Stimulated activated CD4-positive, alpha-beta T cell treated with anti-CD3 and anti-CD28 coated beads, Interleukin-2, amount 100 ng/mL, for 48 hours (primary cell): ENCODE data around the gene RABEPK.
"Not testable (repeated sequence)": the region's sequence is repeated elsewhere in the genome, so short reads cannot be mapped to it uniquely, and the experiment has no call there.

Experiments
- DNase-seq, 2 donors: peaks; one replicate each; pipeline ENCODE4 v3.0.0-alpha.2; 2020

Gene RABEPK, protein sequence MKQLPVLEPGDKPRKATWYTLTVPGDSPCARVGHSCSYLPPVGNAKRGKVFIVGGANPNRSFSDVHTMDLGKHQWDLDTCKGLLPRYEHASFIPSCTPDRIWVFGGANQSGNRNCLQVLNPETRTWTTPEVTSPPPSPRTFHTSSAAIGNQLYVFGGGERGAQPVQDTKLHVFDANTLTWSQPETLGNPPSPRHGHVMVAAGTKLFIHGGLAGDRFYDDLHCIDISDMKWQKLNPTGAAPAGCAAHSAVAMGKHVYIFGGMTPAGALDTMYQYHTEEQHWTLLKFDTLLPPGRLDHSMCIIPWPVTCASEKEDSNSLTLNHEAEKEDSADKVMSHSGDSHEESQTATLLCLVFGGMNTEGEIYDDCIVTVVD

DNA sequence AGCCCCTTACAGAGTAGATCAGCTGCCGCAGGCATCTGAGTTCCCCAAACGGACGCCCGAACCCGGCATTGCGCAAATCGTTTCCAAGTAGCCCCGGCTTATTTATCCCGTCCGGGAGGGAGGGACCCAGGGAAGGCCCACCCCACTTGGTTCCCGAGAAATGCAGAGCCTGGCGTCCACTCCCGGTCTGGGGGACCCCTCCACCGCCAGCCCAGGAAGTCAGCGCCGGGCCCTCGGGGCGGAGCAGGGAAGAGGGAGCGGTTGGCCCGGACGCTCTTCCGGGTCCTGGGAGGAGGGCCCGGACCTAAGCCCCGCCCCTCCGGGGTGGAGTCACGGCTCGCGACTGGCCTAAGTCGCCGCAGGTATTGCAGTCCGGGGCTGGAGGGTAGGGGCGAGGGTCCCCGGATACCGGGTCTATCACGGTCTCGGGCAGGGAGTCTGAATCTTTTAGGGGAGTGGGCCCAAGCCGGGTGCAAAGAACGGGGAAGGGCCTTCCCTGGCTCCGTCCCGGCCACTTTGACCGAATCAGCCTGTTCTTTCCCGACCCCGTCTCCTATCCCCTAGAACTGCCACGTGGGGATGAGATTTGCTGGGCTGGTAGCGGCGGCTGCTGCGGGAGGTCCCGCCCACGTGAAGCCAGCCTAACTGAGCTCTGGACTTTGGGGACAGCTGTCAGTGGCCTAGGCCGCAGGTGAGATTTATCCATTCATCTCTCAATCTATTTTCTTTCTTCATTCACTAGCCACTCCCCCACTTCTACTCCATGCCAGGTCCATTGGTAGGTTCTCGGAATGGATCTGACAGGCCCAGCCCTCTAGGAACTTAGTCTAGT lies at the start of gene RABEPK:
Gene RABEPK, plus strand, starts transcription at position 327 of the 832 bp plus-strand sequence. CDS start 2,472 bp downstream, outside the sequence.
- peak; percentile 90 to 92 for DNase-seq

DNA sequence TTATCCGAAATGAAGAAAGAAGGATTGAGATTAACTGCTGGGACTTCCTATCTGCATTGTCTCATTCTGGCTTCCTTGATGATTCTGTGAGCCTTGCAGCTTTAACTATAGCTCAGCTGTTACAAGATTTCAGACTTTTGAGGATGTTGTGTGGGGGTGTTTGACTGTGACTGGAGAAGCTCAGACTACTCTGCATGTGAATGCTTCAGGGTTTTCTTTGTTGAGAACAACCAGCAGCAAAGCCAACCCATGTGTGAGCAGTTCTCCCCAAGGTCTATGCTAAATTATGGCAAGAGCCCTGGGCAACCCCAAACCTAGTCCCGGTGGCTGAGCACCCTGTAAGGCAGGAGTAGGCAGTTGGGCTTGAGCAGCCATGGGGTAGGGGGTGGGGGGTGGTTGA lies 48.6 kb upstream of the RABEPK start:
- DNase-seq: no peak

DNA sequence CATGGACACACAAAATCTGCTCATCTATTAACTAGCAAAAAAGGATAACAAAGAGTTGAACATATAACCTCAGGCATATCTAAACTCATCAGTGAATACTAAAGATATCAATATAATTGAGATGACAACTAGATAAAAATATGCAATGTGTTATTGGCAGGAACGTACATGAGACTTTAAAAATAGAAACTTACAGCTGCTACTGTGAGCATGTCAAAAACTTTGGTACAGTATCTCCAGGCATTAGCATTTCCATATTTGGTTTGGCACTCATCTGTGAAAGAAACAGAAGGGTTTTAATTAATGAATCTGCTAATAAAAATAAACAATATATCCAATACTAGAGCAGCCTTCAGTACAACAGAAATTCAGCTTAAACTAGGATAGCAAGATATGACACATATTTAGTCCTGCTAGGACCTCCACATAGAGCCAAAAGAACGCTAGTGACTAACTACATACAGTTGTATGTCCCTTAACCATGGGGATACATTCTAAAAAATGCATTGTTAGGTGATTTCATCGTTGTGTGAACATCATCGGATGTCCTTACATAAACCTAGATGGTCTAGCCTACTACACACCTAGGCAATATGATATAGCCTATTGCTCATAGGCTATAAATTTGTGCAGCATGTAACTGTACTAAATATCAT lies 46.5 kb upstream of the RABEPK start:
- no peak for DNase-seq

DNA sequence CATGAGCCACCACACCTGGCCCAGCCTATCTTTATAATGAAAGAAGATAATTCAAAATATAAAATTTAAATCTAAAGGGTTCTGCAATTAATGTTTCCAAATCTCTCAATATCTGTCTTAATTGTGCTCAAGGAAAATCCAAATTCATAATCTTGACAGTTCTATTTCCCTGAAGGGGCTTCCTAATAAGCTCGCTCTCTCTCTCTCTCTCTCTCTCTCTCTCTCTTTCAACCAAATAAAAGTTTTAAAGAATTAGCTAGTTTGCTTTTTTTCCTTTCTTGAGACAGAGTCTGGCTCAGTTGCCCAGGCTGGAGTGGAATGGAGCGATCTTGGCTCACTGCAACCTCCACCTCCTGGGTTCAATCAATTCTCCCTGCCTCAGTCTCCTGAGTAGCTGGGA lies 43.8 kb upstream of the RABEPK start:
- DNase-seq: no peak

DNA sequence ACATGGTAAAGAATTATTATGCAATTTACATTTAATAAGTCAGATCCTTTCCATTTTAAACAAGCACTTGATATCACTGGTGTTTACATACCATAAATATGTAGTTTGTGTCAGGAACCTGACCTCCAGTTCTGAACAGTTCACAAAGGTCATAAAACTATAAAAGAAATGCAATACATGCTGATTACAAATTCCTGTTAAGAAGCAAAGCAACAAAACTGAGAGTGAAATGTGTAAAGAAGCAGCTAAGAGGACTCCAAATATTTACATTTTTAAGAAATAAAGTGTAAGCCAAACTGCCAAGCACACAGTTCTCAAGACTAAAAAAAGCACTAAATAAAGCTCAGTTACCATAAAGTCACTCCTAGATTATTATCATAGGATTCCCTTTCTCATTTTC lies 39.6 kb upstream of the RABEPK start:
- DNase-seq: no peak

DNA sequence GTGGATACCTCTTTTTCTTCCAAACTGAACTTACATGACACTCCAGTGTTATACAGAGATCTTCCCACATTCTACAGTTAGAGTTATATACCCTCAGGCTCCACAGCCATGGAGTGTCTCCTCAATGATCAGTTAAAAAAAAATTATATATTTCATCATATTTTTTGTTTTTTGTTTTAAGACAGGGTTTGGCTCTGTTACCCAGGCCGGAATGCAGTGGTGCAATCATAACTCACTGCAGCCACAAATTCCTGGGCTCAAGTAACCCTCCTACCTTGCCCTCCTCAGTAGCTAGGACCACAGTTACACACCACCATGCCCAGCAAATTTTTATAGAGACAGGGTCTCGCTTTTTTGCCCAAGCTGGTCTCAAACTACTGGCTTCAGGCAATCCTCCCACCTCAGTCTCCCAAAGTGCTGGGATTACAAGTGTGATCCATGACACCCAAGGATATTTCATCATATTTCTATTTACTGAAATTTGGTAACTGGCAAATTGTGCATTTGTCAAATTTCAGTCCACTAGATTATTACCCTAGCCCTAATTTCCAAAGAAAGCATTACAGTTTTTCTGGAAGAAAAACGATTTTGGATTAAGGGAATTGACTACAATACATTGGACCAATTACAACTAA lies 38.9 kb upstream of the RABEPK start:
- no peak for DNase-seq

DNA sequence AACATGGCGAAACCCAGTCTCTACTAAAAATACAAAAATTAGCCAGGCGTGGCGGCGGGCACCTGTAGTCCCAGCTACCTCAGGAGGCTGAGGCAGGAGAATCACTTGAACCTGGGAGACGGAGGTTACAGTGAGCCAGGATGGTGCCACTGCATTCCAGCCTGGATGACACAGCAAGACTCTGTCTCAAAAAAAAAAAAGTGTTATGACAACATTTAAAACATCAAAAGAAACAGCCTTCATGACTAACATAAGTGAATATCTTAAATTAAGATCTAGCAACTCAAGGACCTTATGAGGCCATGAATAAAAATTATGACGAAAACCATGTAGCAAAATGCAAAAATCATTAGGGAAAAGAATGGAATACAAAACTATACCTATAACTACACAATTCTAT lies 37.5 kb upstream of the RABEPK start:
- not testable (repeated sequence) for DNase-seq

DNA sequence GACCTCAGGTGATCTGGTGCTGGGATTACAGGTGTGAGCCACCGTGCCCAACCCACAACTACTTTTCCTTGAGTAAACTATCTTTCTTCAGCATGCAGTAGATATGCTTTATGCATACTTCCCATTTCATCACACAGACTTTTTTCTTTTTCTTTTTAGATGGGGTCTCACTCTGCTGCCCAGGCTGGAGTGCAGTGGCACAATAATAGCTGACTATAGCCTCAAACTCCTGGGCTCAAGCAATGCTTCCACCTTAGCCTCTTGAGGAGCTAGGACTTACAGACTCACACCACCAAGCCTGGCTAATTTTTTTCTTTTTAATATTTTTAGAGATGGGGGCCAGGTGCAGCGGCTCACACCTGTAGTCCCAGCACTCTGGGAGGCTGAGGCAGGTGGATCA lies 33.6 kb upstream of the RABEPK start:
- no peak for DNase-seq

DNA sequence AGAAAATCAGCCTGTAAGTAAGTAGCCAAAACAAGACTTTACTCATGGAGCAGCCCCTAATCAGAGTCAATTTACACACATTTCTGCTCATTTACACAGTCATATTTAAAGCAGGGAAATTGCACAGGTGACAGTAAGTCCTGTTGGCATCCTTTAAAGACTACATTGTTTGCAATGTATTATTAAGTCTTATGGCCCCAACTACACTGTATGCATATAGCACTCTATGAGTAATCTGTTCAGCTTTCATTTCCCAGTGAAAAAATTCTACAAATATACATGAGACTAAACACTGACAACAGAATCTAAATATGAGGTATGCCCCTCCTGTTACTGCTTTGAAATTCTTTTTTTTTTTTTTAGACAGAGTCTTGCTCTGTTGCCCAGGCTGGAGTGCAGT lies 30.4 kb upstream of the RABEPK start:
- DNase-seq: no peak

DNA sequence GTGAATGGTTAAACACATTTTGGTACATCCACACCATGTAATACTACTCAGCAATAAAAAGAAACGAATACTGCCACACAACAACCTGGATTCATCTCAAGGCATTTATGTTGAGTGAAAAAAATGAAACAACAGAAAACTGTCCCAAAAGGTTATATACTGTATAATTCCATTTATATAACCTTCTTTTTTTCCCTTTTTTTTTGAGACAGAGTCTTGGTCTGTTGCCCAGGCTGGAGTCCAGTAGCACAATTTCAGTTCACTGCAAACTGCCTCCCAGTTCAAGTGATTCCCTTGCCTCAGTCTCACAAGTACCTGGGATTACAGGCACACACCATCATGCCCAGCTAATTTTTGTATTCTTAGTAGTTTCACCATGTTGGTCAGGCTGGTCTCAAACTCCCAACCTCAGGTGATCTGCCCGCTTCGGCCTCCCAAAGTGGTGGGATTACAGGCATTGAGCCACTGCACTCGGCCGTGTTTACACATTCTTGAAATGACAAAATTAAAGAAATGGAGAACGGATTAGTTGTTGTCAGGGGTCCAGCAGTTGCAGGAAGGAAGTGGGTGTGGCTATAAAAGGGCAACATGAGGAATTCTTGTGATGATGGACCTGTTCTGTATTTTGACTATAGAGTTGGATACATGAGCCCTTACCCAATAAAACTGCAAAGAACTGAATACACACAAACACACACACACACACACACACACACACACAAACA lies 28.1 kb upstream of the RABEPK start:
- DNase-seq: no peak

DNA sequence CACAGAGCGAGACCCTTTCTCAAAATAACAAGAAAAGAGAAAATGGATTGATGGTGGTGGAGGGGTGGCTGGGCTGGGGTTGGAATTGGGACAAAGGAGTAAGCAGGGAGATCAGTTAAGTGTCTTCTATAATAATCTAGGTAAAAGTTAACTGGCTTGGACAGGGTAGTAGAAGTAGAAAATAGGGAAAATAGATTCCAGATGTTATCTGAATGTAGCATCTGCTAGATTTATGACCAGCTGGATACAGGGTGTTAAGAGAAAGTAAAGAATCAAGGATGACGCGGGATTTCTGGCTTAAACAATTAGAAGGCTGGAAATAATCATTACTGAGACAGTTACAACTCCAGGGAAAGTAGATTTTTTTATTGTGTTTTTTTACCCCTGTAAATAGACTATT lies 23.7 kb upstream of the RABEPK start:
- no peak for DNase-seq

DNA sequence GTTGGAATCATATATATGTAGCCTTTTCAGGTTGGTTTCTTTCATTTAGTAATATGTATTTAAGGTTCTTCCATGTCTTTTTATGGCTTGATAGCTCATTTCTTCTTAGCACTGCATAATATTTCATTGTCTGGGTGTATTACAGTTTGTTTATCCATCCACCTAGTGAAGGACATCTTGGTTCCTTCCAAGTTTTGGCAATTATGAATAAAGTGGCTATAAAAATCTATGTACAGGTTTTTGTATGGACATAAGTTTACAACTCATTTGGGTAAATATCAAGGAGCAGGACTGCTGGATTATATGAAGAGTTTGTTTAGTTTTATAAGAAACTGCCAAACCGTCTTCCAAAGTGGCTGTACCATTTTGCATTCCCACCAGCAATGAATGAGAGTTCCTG lies 22.5 kb upstream of the RABEPK start:
- DNase-seq: no peak

DNA sequence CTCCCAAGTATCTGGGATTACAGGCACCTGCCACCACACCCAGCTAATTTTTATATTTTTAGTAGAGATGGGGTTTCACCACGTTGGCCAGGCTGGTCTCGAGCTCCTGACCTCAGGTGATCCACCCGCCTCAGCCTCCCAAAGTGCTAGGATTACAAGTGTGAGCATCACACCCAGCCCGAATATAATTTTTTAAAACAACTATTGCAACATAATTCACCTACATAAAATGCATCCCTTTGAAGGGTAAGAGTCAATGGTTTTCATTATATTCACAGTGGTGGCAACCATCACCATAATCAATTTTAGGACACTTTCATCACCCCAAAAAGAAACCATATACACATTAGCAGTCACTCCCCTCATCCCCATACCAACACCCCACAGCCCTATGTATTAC lies 20.6 kb upstream of the RABEPK start:
- DNase-seq: not testable (repeated sequence)

DNA sequence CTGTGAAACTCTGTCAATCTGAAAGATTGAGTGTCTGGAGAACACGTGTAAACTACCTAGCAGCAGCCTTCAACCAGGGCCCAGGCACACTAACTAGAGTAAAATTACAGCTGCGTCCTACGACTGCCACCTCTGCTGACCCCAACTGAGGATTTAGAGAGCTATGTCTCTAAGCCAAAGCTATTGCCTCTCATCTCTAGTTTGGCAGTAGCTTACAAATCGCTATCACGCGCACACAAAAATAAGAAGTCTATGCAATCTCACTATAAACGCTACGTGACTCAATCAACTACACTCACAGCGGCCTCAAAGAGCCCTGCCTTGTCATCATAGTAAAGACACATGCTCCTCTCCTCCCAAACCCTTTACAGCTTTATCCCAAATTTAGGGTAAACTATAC lies 19.5 kb upstream of the RABEPK start:
- DNase-seq: no peak

DNA sequence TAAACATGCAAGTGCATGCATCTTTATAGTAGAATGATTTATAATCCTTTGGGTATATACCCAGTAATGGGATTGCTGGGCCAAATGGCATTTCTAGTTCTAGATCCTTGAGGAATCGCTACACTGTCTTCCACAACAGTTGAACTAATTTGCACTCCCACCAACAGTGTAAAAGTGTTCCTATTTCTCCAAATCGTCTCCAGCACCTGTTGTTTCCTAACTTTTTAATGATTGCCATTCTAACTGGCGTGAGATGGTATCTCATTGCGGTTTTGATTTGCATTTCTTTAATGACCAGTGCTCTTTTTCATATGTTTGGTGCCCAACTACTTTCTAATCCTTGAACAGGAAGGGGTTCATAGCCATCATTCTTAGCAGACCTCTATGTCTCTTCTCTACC lies 18.6 kb upstream of the RABEPK start:
- not testable (repeated sequence) for DNase-seq

DNA sequence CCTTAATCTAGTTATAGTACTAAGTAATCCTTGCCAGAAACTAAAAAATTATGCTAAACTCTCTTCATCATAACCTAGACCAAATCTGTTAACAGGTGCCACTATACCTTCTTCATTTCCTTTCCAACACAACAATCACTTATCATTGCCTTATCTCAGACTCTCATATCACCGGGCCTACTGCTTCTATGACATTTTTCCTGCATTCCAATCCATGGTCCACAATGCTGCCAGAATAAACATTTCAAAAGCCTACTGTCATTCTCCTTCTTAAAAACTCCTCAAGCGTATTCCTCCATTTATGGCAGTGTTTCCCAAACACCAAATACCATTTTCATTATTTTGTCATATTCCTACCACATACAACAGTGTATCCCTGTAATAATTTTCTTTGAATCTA lies 17.3 kb upstream of the RABEPK start:
- no peak for DNase-seq

DNA sequence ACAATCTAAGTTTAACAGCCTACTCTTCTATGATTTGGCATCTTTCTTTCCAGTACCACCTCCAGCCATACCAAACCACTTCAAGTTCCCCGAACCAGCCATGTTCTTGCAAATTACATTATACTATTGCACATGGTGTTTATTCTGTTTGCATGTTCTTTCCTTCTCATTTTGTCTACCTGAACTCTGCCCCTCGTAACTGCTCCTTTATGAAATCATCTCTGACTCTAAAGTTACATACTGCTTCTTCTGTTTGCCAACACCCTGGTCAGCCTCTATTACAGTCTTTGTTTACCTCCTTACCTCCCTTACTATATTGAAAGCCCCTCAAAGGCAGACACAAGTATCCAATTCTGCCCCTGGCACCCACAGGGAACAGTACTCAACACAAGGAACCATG lies 16.8 kb upstream of the RABEPK start:
- no peak for DNase-seq

DNA sequence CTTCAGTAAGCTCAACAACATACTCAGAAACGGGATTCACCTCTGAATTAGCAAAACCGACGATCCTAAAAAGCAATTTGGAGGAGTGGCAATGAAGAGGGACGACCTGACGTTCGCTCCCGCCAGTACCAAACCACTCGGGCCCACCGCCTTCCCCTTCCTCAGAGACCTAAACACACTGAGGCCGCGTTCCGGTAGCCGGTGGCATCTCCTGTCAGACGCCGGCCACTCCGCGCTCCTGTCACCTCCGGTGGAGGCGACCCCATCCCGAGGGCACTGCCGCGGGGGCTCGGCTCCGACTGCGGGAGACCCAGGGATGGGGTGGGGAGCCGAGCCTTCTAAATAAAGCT lies 11.4 kb upstream of the RABEPK start:
- peak in 1 of 2 donors; percentile 32 for DNase-seq

DNA sequence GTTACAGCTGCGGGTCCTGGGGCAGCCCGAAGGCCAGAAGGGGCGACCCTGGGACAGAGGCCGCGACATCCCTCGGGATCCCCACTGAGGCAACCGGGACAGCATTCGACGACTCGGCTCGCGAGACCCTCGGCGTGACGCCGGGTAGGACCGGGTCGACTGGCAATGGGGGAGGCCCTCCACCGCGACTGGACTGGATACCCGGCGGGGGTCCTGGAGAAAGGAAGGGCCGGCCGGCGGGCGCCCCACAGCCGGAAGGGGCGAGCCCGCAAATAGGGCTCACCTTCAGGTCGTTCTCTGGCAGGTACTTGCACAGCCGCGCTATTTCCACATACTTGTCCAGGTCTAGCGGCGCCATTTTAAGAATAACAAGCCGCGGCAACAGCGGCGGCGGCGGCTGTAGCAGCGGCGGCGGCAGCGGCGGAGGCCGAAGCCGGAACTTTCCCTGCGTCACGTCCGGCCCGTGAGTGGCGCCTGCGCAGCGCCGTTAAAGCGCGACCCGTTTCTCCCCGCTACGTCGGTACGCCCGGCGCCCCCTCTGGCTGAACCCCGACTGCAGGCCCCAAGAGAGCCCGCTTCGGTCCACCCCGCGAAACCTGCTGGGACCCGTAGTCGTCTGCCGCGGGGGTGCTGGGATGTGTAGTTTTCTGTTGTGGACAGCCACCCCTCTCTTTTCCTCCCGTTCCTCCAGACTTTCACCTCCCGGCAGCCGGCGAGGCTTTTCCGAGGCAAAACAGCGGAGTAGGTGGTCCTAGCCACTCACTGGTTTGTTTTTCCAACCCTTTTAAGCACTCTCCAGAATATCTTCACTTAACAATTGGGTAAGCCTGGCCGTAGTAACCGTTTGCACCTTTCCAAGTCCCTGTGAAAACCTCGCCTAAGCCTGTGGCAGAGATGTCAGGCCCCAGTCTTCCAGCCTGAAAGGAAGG lies 10.7 kb upstream of the RABEPK start, which contains the start of gene PPP6C:
Gene PPP6C, minus strand, starts transcription at position 443 of the 929 bp plus-strand sequence. Its CDS starts 85 bp downstream, at position 358.
- peak; percentile 96 for DNase-seq

DNA sequence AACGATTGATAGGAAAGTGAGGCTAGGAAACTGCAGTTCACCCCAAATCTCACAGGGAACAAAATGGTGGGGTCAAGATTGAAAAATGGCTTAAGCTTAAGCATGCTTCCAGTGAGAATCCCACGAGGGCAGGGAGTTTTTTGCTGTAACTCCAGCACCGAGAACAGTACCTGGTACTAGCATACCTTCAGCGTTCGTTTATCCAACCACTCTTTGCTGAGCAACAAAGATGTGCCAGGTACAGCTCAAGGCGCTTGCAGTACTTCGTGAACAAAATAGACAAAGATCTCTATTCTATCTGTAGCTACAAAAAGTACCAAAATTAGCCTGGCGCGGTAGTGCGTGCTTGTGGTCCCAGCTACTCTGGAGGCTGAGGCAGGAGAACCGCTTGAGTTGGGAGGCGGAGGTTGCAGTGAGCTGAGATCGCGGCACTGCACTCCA lies 10.0 kb upstream of the RABEPK start:
- DNase-seq: peak in 1 of 2 donors; percentile 22

DNA sequence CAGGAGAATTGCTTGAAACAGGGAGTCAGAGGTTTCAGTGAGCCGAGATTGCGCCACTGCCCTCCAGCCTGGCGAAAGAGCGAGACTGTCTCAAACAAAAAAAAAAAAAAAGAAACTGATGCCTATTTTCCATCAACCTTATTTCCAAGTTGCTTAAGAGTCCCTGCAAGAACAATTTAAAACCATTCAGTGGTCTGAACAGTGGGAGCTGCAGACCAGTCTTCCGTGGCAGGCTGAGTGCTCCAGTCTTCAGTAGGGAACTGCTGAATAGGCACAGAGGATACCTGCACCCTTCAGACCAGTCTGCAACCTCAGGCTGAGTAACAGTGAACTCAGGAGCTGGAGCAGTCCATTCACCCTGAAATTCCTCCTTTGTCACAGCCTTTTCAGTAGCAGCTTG lies 5.9 kb upstream of the RABEPK start:
- not testable (repeated sequence) for DNase-seq
